GM19452 (cell line): Measurements from ENCODE around the gene CCNY.
A peak's percentile ranks its signal among the peaks of the same experiment; 100 is the strongest.
"Not testable (repeated sequence)": the region's sequence is repeated elsewhere in the genome, so short reads cannot be mapped to it uniquely, and the experiment has no call there.

Source experiments
- ATAC-seq: cut with Tn5 transposase; IDR thresholded peaks from one replicate; pipeline ENCODE4 v1.9.1; 2021; ENCODE audit not compliant: unreplicated experiment

Gene CCNY

GRCh38 chr10:35353805-35354204 lies 17.5 kb downstream of the CCNY start:
- no peak for ATAC-seq

- not testable (repeated sequence) for ATAC-seq
Observed at GRCh38 chr10:35354257-35354656, 17.9 kb downstream of the CCNY start.

GRCh38 chr10:35355971-35356724 lies 19.8 kb downstream of the CCNY start:
- peak; percentile 61 for ATAC-seq

- no peak for ATAC-seq
Observed at GRCh38 chr10:35356725-35357092, 20.4 kb downstream of the CCNY start.

- ATAC-seq = no peak
Observed at GRCh38 chr10:35359056-35359455, 22.7 kb downstream of the CCNY start.

- ATAC-seq = no peak
Observed at GRCh38 chr10:35359873-35360272, 23.6 kb downstream of the CCNY start.

- no peak for ATAC-seq
Observed at GRCh38 chr10:35362701-35363350, 26.5 kb downstream of the CCNY start.

- ATAC-seq = no peak
Observed at GRCh38 chr10:35363587-35363986, 27.3 kb downstream of the CCNY start.

- ATAC-seq = no peak
Observed at GRCh38 chr10:35364808-35365207, 28.5 kb downstream of the CCNY start.

- no peak for ATAC-seq
Observed at GRCh38 chr10:35365994-35366393, 29.7 kb downstream of the CCNY start.

- no peak for ATAC-seq
Observed at GRCh38 chr10:35367107-35367859, 31.0 kb downstream of the CCNY start.

- no peak for ATAC-seq
Observed at GRCh38 chr10:35367982-35368381, 31.7 kb downstream of the CCNY start.

- no peak for ATAC-seq
Observed at GRCh38 chr10:35368485-35369048, 32.3 kb downstream of the CCNY start.

- no peak for ATAC-seq
Observed at GRCh38 chr10:35369049-35369611, 32.8 kb downstream of the CCNY start.

- ATAC-seq = no peak
Observed at GRCh38 chr10:35371731-35372130, 35.4 kb downstream of the CCNY start.

GRCh38 chr10:35372329-35372728 lies 36.0 kb downstream of the CCNY start:
- ATAC-seq = no peak

- ATAC-seq = no peak
Observed at GRCh38 chr10:35375091-35375765, 38.9 kb downstream of the CCNY start.

- no peak for ATAC-seq
Observed at GRCh38 chr10:35377050-35377728, 40.9 kb downstream of the CCNY start.

- ATAC-seq = peak; percentile 25
Observed at GRCh38 chr10:35378541-35379210, 42.4 kb downstream of the CCNY start.
